Fibroblast of the aortic adventitia (primary cell): ENCODE measurements around the gene ARHGEF17. TPM values are rescaled to one million over a fixed set of nuclear protein-coding genes. Genes with fewer than 3 reads are reported as not detected.
A peak's percentile ranks its signal among the peaks of the same experiment; 100 is the strongest.

Source experiments
- DNase-seq: peaks from one replicate; pipeline ENCODE4 v3.0.0-alpha.2; 2010; ENCODE audit warnings: low read depth
- H3K4me3 ChIP-seq: 2 replicates; pipeline ENCODE4 v1.5.1; 2011; ENCODE audit warnings: low read depth, mild to moderate bottlenecking, control low read depth, low read length, moderate library complexity
- total RNA-seq: library from RNA; depleted of rRNA; stranded (reverse); fragments of >200 nt; gene quantifications from 2 replicates; pipeline ENCODE4 v1.2.3, GENCODE V29; 2012; ENCODE audit warnings: low replicate concordance
- TF ChIP-seq, protein P1 (sequence below): IDR thresholded peaks from 2 replicates; pipeline ENCODE4 v1.5.1; 2011; ENCODE audit warnings: mild to moderate bottlenecking, low read length, control low read depth, inconsistent platforms; ENCODE audit not compliant: insufficient read depth

ARHGEF17 gene
- total RNA-seq, 1 donor = 30.3 TPM

DNA sequence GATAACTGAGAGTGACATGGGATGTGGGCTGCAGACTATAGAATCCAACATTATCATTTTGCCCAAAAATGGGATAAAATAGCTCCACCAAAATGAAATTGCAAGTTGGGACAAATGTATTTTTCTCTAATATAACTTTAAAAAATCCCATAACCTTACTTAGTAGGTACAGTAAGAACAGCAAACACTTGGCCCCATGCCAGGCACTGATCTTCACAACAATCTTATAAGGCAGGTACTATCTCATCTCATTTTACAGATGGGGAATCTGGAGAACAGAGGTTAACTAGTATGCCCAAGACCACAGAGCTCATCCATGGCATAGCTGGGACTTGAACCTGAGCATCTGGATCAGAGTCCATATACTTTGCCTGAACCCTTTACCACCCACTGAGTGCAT is 13.5 kb upstream of the ARHGEF17 start:
- TF ChIP-seq, protein P1, sequence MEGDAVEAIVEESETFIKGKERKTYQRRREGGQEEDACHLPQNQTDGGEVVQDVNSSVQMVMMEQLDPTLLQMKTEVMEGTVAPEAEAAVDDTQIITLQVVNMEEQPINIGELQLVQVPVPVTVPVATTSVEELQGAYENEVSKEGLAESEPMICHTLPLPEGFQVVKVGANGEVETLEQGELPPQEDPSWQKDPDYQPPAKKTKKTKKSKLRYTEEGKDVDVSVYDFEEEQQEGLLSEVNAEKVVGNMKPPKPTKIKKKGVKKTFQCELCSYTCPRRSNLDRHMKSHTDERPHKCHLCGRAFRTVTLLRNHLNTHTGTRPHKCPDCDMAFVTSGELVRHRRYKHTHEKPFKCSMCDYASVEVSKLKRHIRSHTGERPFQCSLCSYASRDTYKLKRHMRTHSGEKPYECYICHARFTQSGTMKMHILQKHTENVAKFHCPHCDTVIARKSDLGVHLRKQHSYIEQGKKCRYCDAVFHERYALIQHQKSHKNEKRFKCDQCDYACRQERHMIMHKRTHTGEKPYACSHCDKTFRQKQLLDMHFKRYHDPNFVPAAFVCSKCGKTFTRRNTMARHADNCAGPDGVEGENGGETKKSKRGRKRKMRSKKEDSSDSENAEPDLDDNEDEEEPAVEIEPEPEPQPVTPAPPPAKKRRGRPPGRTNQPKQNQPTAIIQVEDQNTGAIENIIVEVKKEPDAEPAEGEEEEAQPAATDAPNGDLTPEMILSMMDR = no peak
- H3K4me3 ChIP-seq = no peak overlapping the region
- DNase-seq = no peak

DNA sequence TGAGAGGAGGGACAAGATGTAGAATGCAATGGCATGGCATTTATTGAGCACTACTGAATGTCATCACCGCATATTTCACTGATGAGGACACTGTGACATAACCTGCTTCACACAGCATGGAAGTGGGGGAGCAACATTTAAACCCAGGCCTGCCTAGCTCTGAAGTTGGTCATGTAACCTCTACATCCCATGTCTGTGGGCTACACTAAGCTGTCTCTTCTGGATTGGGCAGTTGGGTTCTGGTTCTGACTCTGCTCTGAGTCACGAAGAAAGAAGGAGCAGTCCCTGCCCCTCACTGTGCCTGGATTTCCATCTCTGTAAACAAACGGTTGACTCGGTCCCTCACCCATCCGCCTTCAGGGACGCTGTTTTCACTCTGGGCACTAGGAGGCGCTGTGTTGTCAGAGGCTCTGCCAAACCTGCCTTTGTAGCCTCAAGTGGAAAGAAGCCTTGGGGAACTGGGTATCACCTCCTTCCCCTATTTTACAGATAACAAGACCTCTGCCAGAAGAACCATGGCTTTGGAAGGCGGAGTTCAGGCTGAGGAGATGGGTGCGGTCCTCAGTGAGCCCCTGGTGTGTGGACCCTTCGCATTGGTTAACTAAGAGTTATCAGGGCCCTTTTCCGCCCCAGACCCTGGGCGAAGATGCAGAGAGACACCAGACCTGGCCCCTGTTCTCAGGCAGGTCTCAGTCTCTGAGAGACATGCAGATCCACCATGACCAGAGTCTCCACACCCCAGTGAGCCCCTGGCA is 12.7 kb upstream of the ARHGEF17 start:
- no peak overlapping the region for H3K4me3 ChIP-seq
- TF ChIP-seq, protein P1 = peak; percentile 99
- DNase-seq = peak; percentile 83

DNA sequence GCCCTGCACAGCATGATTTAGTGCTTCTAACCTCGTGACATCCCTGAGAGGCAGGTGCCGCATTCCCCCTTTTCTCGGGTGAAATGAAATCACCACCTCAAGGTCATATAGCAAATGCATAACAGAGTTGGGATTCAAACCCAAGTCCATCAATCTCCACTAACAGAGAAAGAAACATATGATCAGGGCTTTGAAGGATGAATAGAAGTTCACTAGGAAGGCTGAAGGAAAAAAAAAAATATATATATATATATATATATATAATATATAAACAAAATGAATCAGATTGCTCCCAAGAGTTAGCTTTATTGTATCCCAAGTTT is 12.1 kb upstream of the ARHGEF17 start:
- TF ChIP-seq, protein P1 = no peak
- no peak overlapping the region for H3K4me3 ChIP-seq
- no peak for DNase-seq

DNA sequence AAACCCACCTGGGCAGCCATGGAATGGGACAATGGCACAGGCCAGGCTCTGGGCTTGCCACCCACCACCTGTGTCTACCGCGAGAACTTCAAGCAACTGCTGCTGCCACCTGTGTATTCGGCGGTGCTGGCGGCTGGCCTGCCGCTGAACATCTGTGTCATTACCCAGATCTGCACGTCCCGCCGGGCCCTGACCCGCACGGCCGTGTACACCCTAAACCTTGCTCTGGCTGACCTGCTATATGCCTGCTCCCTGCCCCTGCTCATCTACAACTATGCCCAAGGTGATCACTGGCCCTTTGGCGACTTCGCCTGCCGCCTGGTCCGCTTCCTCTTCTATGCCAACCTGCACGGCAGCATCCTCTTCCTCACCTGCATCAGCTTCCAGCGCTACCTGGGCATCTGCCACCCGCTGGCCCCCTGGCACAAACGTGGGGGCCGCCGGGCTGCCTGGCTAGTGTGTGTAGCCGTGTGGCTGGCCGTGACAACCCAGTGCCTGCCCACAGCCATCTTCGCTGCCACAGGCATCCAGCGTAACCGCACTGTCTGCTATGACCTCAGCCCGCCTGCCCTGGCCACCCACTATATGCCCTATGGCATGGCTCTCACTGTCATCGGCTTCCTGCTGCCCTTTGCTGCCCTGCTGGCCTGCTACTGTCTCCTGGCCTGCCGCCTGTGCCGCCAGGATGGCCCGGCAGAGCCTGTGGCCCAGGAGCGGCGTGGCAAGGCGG is 11.4 kb upstream of the ARHGEF17 start:
- no peak overlapping the region for H3K4me3 ChIP-seq
- TF ChIP-seq, protein P1 = no peak
- no peak for DNase-seq

DNA sequence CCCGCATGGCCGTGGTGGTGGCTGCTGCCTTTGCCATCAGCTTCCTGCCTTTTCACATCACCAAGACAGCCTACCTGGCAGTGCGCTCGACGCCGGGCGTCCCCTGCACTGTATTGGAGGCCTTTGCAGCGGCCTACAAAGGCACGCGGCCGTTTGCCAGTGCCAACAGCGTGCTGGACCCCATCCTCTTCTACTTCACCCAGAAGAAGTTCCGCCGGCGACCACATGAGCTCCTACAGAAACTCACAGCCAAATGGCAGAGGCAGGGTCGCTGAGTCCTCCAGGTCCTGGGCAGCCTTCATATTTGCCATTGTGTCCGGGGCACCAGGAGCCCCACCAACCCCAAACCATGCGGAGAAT is 10.9 kb upstream of the ARHGEF17 start:
- no peak overlapping the region for H3K4me3 ChIP-seq
- no peak for DNase-seq
- TF ChIP-seq, protein P1 = no peak

DNA sequence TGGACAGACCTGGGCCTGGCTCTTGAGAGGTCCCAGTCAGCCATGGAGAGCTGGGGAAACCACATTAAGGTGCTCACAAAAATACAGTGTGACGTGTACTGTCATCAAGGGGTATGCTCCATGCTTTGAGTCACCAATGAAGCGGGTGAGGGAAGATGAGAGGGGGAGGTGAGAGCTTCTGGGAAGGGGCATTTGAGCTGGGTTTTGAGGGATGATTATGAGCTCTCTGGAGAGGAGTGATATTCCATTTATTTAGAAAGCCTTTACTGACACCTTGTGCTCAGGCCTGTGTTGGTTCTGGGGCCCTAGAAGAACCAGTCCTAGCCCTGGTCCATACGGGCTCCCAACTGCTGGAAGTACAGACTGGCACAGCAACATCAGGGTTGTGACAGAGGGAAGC is 10.4 kb upstream of the ARHGEF17 start:
- TF ChIP-seq, protein P1 = no peak
- no peak for DNase-seq
- no peak overlapping the region for H3K4me3 ChIP-seq
